ENCODE data around the gene DENND1A. TPM values are rescaled to one million over a fixed set of nuclear protein-coding genes. Genes with fewer than 3 reads are reported as not detected.
A peak's percentile ranks its signal among the peaks of the same experiment; 100 is the strongest.

The DENND1A gene
- total and polyA plus RNA-seq, 2 of the 13 experiments (the other 11 are each of a cell fraction or from before 2014, with no cell fraction given), result 14.8 to 30.1 TPM

DNA sequence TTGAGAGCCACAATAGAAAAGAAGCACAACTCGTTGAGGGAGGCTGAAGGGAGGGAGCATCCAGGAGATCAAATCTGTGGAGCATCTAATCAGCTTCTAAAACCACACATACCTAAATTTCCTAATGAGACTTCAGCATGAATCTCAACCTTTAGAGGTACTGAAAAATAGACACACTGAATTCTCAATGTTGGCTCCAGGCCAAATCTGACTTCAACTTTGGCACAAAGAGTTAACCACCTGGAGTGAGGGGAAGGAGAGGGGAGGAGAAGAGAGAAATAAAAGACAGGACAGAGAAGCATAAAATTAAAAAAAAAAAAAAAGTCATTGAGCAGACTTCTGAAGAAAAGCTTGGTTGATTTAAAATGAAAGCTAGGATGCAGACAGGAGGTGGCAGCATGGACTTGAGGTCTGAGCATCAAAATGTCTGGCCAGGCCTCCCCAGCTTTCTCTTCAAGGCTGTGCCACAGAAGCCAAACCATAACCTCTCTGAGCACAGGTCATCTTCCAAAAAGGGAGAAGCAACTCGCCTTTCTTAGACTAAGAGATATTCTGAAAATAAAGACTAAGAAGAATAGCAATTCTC is 205.6 kb downstream of the DENND1A start (continued):
- no peak for TF ChIP-seq ZFP41 (CRISPR knock-in tag; IDR thresholded peaks at IDR 0.05; ENCODE audit: borderline replicate concordance)
- TF ChIP-seq ZNF629 (CRISPR knock-in tag; conservative IDR thresholded peaks at IDR 0.05), result no peak
- TF ChIP-seq ZNF124 (CRISPR knock-in tag; IDR thresholded peaks at IDR 0.05), result no peak

DNA sequence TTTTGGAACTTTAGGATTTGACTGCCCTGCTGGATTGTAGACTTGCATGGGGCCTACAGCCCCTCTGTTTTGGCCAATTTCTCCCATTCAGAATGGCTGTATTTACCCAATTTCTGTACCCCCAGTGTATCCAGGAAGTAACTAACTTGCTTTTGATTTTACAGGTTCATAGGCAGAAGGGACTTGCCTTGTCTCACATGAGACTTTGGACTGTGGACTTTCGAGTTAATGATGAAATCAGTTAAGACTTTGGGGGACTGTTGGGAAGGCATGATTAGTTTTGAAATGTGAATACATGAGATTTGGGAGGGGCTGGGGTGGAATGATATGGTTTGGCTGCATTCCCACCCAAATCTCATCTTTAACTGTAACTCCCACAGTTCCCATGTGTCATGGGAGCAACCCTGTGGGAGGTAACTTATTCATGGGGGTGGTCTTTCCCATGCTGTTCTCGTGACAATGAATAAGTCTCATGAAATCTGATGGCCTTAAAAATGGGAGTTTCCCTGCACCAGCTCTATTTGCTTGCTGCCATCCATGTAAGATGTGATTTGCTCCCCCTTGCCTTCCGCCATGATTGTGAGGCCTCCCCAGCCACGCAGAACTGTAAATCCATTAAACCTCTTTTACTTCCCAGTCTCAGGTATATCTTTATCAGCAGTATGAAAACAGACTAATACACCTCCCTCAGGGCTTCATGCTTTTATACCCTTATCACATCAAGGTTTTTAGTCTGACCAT is 206.6 kb downstream of the DENND1A start:
- Histone ChIP-seq H3K36me3 (replicated peaks in 1 of 2; ENCODE audit: control insufficient read depth in 1 of 2, insufficient read depth in 2 of 2, low read length in 2 of 2) (peaks cover 2 to 3% of the 10 kb centered on the region in 2 experiments; a peak in 1 of 5 replicates), H3K4me1 (ENCODE audit: insufficient read depth, low read length) (no peaks in the 10 kb centered on the region), H3K27me3 (ENCODE audit: control insufficient read depth in 1 of 2, insufficient read depth in 2 of 2, low read length in 2 of 2) (no peaks in the 10 kb centered on the region), H3K9me3 (ENCODE audit: low read length) (peaks cover 18% of the 10 kb centered on the region), H3K4me3 (replicated peaks in 1 of 3; ENCODE audit: insufficient read depth in 1 of 3, low read depth in 2 of 3, low read length in 3 of 3) (no peak overlapping the region), H3K79me2 (ENCODE audit: insufficient read depth, low read length) (no peaks in the 10 kb centered on the region), H3K27ac (ENCODE audit: extremely low read length, insufficient read depth, low read length) (no peak overlapping the region), H3K9ac (ENCODE audit: insufficient read depth, low read depth, low read length) (no peak overlapping the region), H3K4me2 (ENCODE audit: low read depth, low read length) (no peak overlapping the region), H4K20me1 (ENCODE audit: insufficient read depth, low read length) (no peaks in the 10 kb centered on the region), H2AFZ (ENCODE audit: low read length) (no peak overlapping the region)
- POLR2A ChIA-PET, result no interaction called here
- CTCF ChIA-PET (ENCODE audit: low intra/inter-chr PET ratio, low total read pairs), result no interaction called here
- intact Hi-C loops (cut with micrococcal nuclease; ENCODE audit: unreplicated experiment), result no loop called here
- in situ Hi-C loops (cut with HindIII; ENCODE audit: extremely low pct_ligation_motif_present, low pct_unique_long_range_greater_than_20kb), result no loop called here
- 90% methylated on average over 4 of the region's 4 CpGs for WGBS (ENCODE audit: low lambda C conversion rate)
- BruUV-seq (replicated peaks), result no TSS peak
- DNase-seq (ENCODE audit: low spot score), result no peak
- FAIRE-seq, result no peak
- ATAC-seq, result no peak
- TF ChIP-seq SALL2 (CRISPR knock-in tag; IDR thresholded peaks at IDR 0.05), result no peak
- TF ChIP-seq FOXK2 (IDR thresholded peaks at IDR 0.05), result no peak
- TF ChIP-seq THAP11 (CRISPR knock-in tag; IDR thresholded peaks at IDR 0.05), result no peak
- TF ChIP-seq, protein P1, sequence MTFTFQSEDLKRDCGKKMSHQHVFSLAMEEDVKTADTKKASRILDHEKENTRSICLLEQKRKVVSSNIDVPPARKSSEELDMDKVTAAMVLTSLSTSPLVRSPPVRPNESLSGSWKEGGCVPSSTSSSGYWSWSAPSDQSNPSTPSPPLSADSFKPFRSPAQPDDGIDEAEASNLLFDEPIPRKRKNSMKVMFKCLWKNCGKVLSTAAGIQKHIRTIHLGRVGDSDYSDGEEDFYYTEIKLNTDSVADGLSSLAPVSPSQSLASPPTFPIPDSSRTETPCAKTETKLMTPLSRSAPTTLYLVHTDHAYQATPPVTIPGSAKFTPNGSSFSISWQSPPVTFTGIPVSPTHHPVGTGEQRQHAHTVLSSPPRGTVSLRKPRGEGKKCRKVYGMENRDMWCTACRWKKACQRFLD (CRISPR knock-in tag; IDR thresholded peaks at IDR 0.05; ENCODE audit: borderline replicate concordance), result no peak
- no peak for TF ChIP-seq ZNF329 (CRISPR knock-in tag; IDR thresholded peaks at IDR 0.05; ENCODE audit: low read depth)
- TF ChIP-seq, protein P2, sequence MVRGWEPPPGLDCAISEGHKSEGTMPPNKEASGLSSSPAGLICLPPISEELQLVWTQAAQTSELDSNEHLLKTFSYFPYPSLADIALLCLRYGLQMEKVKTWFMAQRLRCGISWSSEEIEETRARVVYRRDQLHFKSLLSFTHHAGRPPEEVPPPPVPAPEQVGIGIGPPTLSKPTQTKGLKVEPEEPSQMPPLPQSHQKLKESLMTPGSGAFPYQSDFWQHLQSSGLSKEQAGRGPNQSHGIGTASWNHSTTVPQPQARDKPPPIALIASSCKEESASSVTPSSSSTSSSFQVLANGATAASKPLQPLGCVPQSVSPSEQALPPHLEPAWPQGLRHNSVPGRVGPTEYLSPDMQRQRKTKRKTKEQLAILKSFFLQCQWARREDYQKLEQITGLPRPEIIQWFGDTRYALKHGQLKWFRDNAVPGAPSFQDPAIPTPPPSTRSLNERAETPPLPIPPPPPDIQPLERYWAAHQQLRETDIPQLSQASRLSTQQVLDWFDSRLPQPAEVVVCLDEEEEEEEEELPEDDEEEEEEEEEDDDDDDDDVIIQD (CRISPR knock-in tag; IDR thresholded peaks at IDR 0.05; ENCODE audit: low read depth), result peak; percentile 79; the same call in 1 of the 2 replicates
- no peak for TF ChIP-seq ARNT (IDR thresholded peaks at IDR 0.05)
- no peak for TF ChIP-seq ZNF333 (CRISPR knock-in tag; IDR thresholded peaks at IDR 0.05; ENCODE audit: borderline replicate concordance)
- TF ChIP-seq NRL (CRISPR knock-in tag; IDR thresholded peaks at IDR 0.05; ENCODE audit: borderline replicate concordance), result no peak
- TF ChIP-seq HNRNPLL (IDR thresholded peaks at IDR 0.05; ENCODE audit: low read depth, low read length, poor library complexity, severe bottlenecking), result no peak
- TF ChIP-seq GATA4 (IDR thresholded peaks at IDR 0.05; ENCODE audit: borderline replicate concordance, low read depth), result no peak
- peak; percentile 85 for TF ChIP-seq ZNF431 (CRISPR knock-in tag; IDR thresholded peaks at IDR 0.05; ENCODE audit: borderline replicate concordance, low read depth)
